ENCODE data around the gene P2RX1. TPM values are rescaled to one million over a fixed set of nuclear protein-coding genes. Genes with fewer than 3 reads are reported as not detected.

P2RX1 gene
- total RNA-seq, 1 donor from 2014 or later: 4.2 TPM

DNA sequence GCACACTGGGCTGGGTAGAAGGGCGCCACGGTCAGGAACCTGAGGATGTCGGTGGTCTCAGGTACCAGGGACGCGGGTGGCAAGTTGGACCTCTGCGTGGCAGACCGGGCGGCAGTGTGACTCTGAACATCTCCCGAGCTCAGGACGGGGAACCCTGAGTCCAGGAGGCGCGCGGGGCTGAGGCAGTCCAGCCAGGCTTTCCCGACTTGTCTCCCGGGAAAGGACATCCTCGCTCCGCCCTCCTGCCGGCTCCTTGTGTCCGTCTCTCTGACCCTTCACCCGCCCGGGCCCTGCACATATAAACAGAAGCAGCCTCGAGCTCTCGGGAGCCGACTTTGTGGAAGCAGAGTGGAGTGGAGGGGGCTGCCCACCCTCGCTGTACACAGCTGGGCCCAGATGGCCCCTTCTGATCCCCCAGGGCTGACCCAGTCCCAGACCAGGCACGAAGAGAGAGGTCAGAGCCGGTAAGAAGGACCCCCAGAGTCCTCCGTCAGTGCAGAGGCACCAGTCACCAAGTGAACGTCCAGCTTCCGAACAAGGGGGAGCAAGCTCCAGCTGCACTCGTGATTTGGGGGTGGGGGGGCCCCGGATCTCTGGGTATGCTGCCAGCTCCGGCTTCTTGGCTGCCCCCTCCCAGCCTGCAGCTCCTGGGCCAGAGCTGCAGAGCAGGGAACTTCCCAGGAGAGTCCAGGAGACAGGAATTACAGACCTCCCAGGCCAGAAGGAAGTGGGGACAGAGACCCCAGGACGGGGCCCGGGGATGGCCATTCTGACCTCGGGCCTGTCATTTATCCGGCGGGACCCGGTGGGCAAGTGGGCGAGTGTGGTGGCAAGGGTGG is 8.5 kb upstream of the P2RX1 start:
- no peaks in the 10 kb centered on the region for H3K27me3 ChIP-seq
- no peak for DNase-seq (ENCODE audit: extremely low spot score in 2 of 2)
- no peaks in the 10 kb centered on the region for H3K4me1 ChIP-seq
- no peaks in the 10 kb centered on the region for H3K36me3 ChIP-seq
- no peaks in the 10 kb centered on the region for H3K9me3 ChIP-seq
- no peak overlapping the region for H3K27ac ChIP-seq
- no peak for TF ChIP-seq POLR2AphosphoS5 (IDR thresholded peaks at IDR 0.05; ENCODE audit: insufficient read depth in 1 of 2, low read depth in 1 of 2)
- TF ChIP-seq POLR2A (IDR thresholded peaks at IDR 0.05): no peak
- TF ChIP-seq, protein P1, sequence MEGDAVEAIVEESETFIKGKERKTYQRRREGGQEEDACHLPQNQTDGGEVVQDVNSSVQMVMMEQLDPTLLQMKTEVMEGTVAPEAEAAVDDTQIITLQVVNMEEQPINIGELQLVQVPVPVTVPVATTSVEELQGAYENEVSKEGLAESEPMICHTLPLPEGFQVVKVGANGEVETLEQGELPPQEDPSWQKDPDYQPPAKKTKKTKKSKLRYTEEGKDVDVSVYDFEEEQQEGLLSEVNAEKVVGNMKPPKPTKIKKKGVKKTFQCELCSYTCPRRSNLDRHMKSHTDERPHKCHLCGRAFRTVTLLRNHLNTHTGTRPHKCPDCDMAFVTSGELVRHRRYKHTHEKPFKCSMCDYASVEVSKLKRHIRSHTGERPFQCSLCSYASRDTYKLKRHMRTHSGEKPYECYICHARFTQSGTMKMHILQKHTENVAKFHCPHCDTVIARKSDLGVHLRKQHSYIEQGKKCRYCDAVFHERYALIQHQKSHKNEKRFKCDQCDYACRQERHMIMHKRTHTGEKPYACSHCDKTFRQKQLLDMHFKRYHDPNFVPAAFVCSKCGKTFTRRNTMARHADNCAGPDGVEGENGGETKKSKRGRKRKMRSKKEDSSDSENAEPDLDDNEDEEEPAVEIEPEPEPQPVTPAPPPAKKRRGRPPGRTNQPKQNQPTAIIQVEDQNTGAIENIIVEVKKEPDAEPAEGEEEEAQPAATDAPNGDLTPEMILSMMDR (IDR thresholded peaks at IDR 0.05): no peak
- no peak overlapping the region for H3K4me3 ChIP-seq
- intact Hi-C loops (cut with DNase I): no loop called here

GRCh38 chr17:3923466-3924190 is 7.4 kb upstream of the P2RX1 start:
- H3K9me3 ChIP-seq: no peaks in the 10 kb centered on the region
- H3K4me3 ChIP-seq: no peak overlapping the region
- TF ChIP-seq POLR2AphosphoS5 (IDR thresholded peaks at IDR 0.05; ENCODE audit: insufficient read depth in 1 of 2, low read depth in 1 of 2): no peak
- TF ChIP-seq, protein P1 (IDR thresholded peaks at IDR 0.05): no peak
- TF ChIP-seq POLR2A (IDR thresholded peaks at IDR 0.05): no peak
- no peak for DNase-seq (ENCODE audit: extremely low spot score in 2 of 2)
- intact Hi-C loops (cut with DNase I): no loop called here
- no peaks in the 10 kb centered on the region for H3K4me1 ChIP-seq
- no peaks in the 10 kb centered on the region for H3K36me3 ChIP-seq
- no peak overlapping the region for H3K27ac ChIP-seq
- no peaks in the 10 kb centered on the region for H3K27me3 ChIP-seq

GRCh38 chr17:3922765-3923164 is 6.5 kb upstream of the P2RX1 start:
- H3K4me1 ChIP-seq: no peaks in the 10 kb centered on the region
- intact Hi-C loops (cut with DNase I): no loop called here

GRCh38 chr17:3921502-3922319 is 5.4 kb upstream of the P2RX1 start:
- Histone ChIP-seq H3K27me3 (no peaks in the 10 kb centered on the region), H3K4me1 (peaks cover 8% of the 10 kb centered on the region), H3K4me3 (no peak overlapping the region), H3K9me3 (no peaks in the 10 kb centered on the region), H3K27ac (no peak overlapping the region), H3K36me3 (no peaks in the 10 kb centered on the region)
- intact Hi-C loops (cut with DNase I): no loop called here
- no peak for DNase-seq (ENCODE audit: extremely low spot score in 2 of 2)
- TF ChIP-seq, protein P1 (IDR thresholded peaks at IDR 0.05): no peak
- TF ChIP-seq POLR2A (IDR thresholded peaks at IDR 0.05) (no peak), POLR2AphosphoS5 (IDR thresholded peaks at IDR 0.05; ENCODE audit: insufficient read depth in 1 of 2, low read depth in 1 of 2) (no peak)

More at GRCh38 chr17:3922765-3923164, 6.5 kb upstream of the P2RX1 start:
- no peak for DNase-seq (ENCODE audit: extremely low spot score in 2 of 2)
- H3K36me3 ChIP-seq: no peaks in the 10 kb centered on the region
- no peak overlapping the region for H3K27ac ChIP-seq
- H3K27me3 ChIP-seq: no peaks in the 10 kb centered on the region
- H3K4me3 ChIP-seq: no peak overlapping the region
- H3K9me3 ChIP-seq: no peaks in the 10 kb centered on the region
- TF ChIP-seq, protein P1 (IDR thresholded peaks at IDR 0.05): no peak
- no peak for TF ChIP-seq POLR2A (IDR thresholded peaks at IDR 0.05)
- no peak for TF ChIP-seq POLR2AphosphoS5 (IDR thresholded peaks at IDR 0.05; ENCODE audit: insufficient read depth in 1 of 2, low read depth in 1 of 2)

Data from vagina (tissue), 2 donors.